ENCODE measurements around the gene SEMA3B. TPM values are rescaled to one million over a fixed set of nuclear protein-coding genes. Genes with fewer than 3 reads are reported as not detected.
"Not testable (repeated sequence)": the region's sequence is repeated elsewhere in the genome, so short reads cannot be mapped to it uniquely, and the experiment has no call there.

SEMA3B gene
- total and polyA plus RNA-seq, 2 donors (not counting 3 experiments of a cell fraction or from before 2014, with no cell fraction given), result 1.2 to 1.5 TPM

GRCh38 chr3:50261505-50261904 lies 7.4 kb upstream of the SEMA3B start:
- CTCF ChIA-PET, result interaction anchor here (0.9 to 3.6 kb wide), 3 partner anchors 15 to 68 kb away, joined by 3 to 28 read pairs (median 4); partner anchors contain the start of gene GNAT1
- Histone ChIP-seq H3K4me2 (ENCODE audit: insufficient read depth, low read length) (no peak overlapping the region), H3K4me3 (replicated peaks in 1 of 3; ENCODE audit: insufficient read depth in 1 of 3, low read depth in 1 of 3, low read length in 3 of 3) (no peak overlapping the region)

GRCh38 chr3:50262200-50262599 lies 6.7 kb upstream of the SEMA3B start:
- BruUV-seq (replicated peaks); H2AFZ ChIP-seq (ENCODE audit: low read depth, low read length); POLR2A ChIA-PET; H4K20me1 ChIP-seq (replicated peaks; ENCODE audit: control insufficient read depth, extremely low read depth, insufficient read depth, low read length); H3K9me1 ChIP-seq (replicated peaks; ENCODE audit: control insufficient read depth, extremely low read depth, insufficient read depth, low read length); H3K9me3 ChIP-seq (replicated peaks; ENCODE audit: control insufficient read depth, insufficient read depth, low read length); FAIRE-seq; DNase-seq (ENCODE audit: low read depth, low spot score); H3K4me2 ChIP-seq (ENCODE audit: insufficient read depth, low read length); H3K27me3 ChIP-seq (ENCODE audit: control insufficient read depth in 2 of 2, insufficient read depth in 2 of 2, low read length in 2 of 2); dilution Hi-C loops (cut with MboI; ENCODE audit: extremely low pct_ligation_motif_present, low sequenced_read_pairs); H3K27ac ChIP-seq (ENCODE audit: insufficient read depth, low read depth, low read length); H3K9ac ChIP-seq (replicated peaks; ENCODE audit: extremely low read depth, insufficient read depth, low read length); H3K79me2 ChIP-seq (ENCODE audit: control insufficient read depth, insufficient read depth, low read length); H3K4me3 ChIP-seq (replicated peaks in 1 of 3; ENCODE audit: insufficient read depth in 1 of 3, low read depth in 1 of 3, low read length in 3 of 3): not testable (repeated sequence)
- peaks cover 22% of the 10 kb centered on the region for H3K4me1 ChIP-seq (ENCODE audit: control insufficient read depth, extremely low read depth, insufficient read depth, low read length)
- H3K36me3 ChIP-seq (ENCODE audit: control insufficient read depth in 2 of 2, extremely low read depth in 1 of 2, insufficient read depth in 2 of 2, low read length in 2 of 2), result peaks cover 3 to 15% of the 10 kb centered on the region in 2 experiments
- CTCF ChIA-PET, result interaction anchor here (0.9 to 1.5 kb wide), 2 partner anchors 16 to 36 kb away, joined by 3 to 4 read pairs; no protein-coding TSS in a partner anchor
- intact Hi-C loops (cut with micrococcal nuclease), result loop anchor here (10.0 kb wide), 1 partner anchor 137 kb away; no protein-coding TSS in a partner anchor

More at GRCh38 chr3:50261505-50261904, 7.4 kb upstream of the SEMA3B start:
- Histone ChIP-seq H4K20me1 (replicated peaks; ENCODE audit: control insufficient read depth, extremely low read depth, insufficient read depth, low read length) (no peaks in the 10 kb centered on the region), H3K4me1 (ENCODE audit: control insufficient read depth, extremely low read depth, insufficient read depth, low read length) (peaks cover 24% of the 10 kb centered on the region), H3K9ac (replicated peaks; ENCODE audit: extremely low read depth, insufficient read depth, low read length) (no peak overlapping the region), H3K27ac (ENCODE audit: insufficient read depth, low read depth, low read length) (no peak overlapping the region), H2AFZ (ENCODE audit: low read depth, low read length) (no peak overlapping the region), H3K9me3 (replicated peaks; ENCODE audit: control insufficient read depth, insufficient read depth, low read length) (no peaks in the 10 kb centered on the region), H3K79me2 (ENCODE audit: control insufficient read depth, insufficient read depth, low read length) (peaks cover 10% of the 10 kb centered on the region), H3K9me1 (replicated peaks; ENCODE audit: control insufficient read depth, extremely low read depth, insufficient read depth, low read length) (no peaks in the 10 kb centered on the region), H3K27me3 (ENCODE audit: control insufficient read depth in 2 of 2, insufficient read depth in 2 of 2, low read length in 2 of 2) (no peaks in the 10 kb centered on the region), H3K36me3 (ENCODE audit: control insufficient read depth in 2 of 2, extremely low read depth in 1 of 2, insufficient read depth in 2 of 2, low read length in 2 of 2) (peaks cover 10 to 22% of the 10 kb centered on the region in 2 experiments)
- no peak for TF ChIP-seq MAX (IDR thresholded peaks at IDR 0.05; ENCODE audit: insufficient read depth, insufficient read length)
- no peak for FAIRE-seq
- intact Hi-C loops (cut with micrococcal nuclease), result loop anchor here (2.0 to 10.0 kb wide), 2 partner anchors 15 to 137 kb away; no protein-coding TSS in a partner anchor
- POLR2A ChIA-PET, result interaction anchor here (0.6 kb wide), 1 partner anchor 198 kb away, joined by 4 read pairs; no protein-coding TSS in a partner anchor
- DNase-seq (ENCODE audit: low read depth, low spot score), result no peak
- BruUV-seq (replicated peaks), result no TSS peak
- dilution Hi-C loops (cut with MboI; ENCODE audit: extremely low pct_ligation_motif_present, low sequenced_read_pairs), result no loop called here
